ENCODE data around the gene MS4A4E. TPM values are rescaled to one million over a fixed set of nuclear protein-coding genes. Genes with fewer than 3 reads are reported as not detected.

Gene MS4A4E
- polyA plus RNA-seq, 1 donor (not counting 4 experiments of a cell fraction or from before 2014, with no cell fraction given), result not detected

DNA sequence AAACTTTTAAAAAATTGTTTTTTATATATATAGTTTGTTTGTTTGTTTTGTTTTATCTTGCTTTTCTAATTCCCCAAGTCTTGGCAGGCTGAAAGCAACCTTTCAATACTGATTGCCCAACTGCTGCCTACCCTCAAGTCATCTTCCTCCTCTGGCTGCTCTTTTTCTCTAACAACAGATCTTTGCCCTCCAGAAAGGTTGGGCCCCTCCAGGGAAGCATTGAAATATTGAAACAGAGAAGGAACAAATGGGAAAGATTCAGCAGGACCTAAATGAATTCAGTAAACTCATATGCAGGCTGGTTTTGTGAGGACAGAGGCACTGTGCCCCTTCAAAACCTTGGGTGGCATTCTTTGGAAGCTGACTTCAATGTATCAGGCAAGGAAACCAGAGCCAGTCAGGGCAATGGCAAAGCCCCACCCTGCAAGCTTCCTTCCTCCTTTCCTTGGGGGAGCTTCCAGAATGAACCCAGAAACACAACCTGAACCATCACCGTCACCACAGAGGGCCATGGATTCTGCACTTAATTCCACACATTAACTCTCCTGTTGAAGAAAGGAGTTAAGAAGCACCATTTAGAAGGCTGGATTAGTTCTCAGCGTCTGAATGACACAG lies 59.2 kb downstream of the MS4A4E start:
- H3K4me1 ChIP-seq (ENCODE audit: control insufficient read depth, extremely low read depth, insufficient read depth, low read length), result no peaks in the 10 kb centered on the region
- no peaks in the 10 kb centered on the region for H4K20me1 ChIP-seq (ENCODE audit: control insufficient read depth, extremely low read depth, insufficient read depth, low read length)
- H3K36me3 ChIP-seq (ENCODE audit: control insufficient read depth in 2 of 2, extremely low read depth in 1 of 2, insufficient read depth in 2 of 2, low read length in 2 of 2), result no peaks in the 10 kb centered on the region
- H3K4me2 ChIP-seq (ENCODE audit: control insufficient read depth, extremely low read depth, insufficient read depth, low read depth, low read length), result no peak overlapping the region
- H3K27me3 ChIP-seq (ENCODE audit: control insufficient read depth, extremely low read depth, insufficient read depth, low read length), result no peaks in the 10 kb centered on the region
- dilution Hi-C loops (cut with MboI; ENCODE audit: extremely low pct_ligation_motif_present, low sequenced_read_pairs), result no loop called here
- DNase-seq (ENCODE audit: low read depth, low spot score), result no peak
- H3K4me3 ChIP-seq (ENCODE audit: control insufficient read depth in 2 of 3, extremely low read depth in 1 of 3, insufficient read depth in 2 of 3, low read depth in 1 of 3, low read length in 3 of 3), result no peak overlapping the region
- no peak for FAIRE-seq
- no peaks in the 10 kb centered on the region for H3K9me1 ChIP-seq (ENCODE audit: control insufficient read depth, extremely low read depth, insufficient read depth, low read length)
- H3K79me2 ChIP-seq (ENCODE audit: control insufficient read depth, insufficient read depth, low read length), result no peaks in the 10 kb centered on the region
- H3K9ac ChIP-seq (ENCODE audit: control insufficient read depth, extremely low read depth, insufficient read depth, low read length), result no peak overlapping the region
- H3K27ac ChIP-seq (ENCODE audit: control insufficient read depth, insufficient read depth, low read length), result no peak overlapping the region
- no peak overlapping the region for H2AFZ ChIP-seq (ENCODE audit: control insufficient read depth, low read length)
- H3K9me3 ChIP-seq (ENCODE audit: control insufficient read depth, low read depth, low read length), result no peaks in the 10 kb centered on the region
- TF ChIP-seq, protein P1, sequence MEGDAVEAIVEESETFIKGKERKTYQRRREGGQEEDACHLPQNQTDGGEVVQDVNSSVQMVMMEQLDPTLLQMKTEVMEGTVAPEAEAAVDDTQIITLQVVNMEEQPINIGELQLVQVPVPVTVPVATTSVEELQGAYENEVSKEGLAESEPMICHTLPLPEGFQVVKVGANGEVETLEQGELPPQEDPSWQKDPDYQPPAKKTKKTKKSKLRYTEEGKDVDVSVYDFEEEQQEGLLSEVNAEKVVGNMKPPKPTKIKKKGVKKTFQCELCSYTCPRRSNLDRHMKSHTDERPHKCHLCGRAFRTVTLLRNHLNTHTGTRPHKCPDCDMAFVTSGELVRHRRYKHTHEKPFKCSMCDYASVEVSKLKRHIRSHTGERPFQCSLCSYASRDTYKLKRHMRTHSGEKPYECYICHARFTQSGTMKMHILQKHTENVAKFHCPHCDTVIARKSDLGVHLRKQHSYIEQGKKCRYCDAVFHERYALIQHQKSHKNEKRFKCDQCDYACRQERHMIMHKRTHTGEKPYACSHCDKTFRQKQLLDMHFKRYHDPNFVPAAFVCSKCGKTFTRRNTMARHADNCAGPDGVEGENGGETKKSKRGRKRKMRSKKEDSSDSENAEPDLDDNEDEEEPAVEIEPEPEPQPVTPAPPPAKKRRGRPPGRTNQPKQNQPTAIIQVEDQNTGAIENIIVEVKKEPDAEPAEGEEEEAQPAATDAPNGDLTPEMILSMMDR (optimal IDR thresholded peaks at IDR 0.05 in 1 of 3, IDR thresholded peaks at IDR 0.05 in 1 of 3, conservative IDR thresholded peaks at IDR 0.05 in 1 of 3; ENCODE audit: extremely low read depth in 1 of 3, insufficient read depth in 2 of 3, low read length in 3 of 3), result no peak
- no peak for TF ChIP-seq EZH2 (IDR thresholded peaks at IDR 0.05; ENCODE audit: low read length)

DNA sequence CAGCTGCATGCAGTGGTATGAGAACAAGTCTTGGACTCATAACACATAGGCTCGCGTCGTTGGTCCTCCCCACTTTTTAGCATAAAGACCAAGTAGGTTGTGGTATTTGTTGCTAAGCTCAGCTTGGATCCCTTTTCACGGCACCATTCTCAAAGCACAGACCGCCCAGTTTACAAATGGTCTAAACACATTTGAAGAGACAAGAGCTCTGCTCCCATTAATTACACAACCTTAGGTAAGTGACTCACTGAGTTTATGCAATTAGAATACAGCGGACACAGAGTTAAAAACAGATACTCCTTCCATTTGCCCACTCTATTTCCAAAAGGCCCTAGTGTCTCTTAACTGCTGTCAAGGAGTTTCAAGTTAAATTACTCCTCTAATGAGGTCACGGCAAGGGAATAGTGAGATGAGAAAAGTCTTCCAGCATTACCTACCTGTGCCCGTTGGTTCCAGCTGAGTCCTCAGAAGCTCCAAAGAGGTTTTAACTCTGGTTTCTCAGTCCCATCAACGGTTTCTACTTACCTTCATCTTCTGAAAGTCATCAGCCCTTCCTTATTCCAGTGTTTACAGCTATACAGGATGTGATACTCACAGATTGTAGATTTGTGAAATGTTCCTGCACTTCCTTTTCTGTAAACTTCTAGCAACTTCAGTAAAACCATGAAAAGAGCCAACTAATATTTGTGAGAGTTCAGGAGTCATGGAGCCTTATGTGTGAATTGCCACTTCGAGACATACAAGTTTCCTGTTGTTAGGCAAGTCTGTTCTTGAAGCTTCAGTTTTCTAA lies 60.2 kb downstream of the MS4A4E start, which contains the start of gene MS4A6A:
Gene MS4A6A, minus strand, starts transcription at position 543 of the 790 bp plus-strand sequence. CDS start 1,356 bp downstream, outside the sequence.
- no peak within 1 kb of the TSS for H3K27ac ChIP-seq (ENCODE audit: control insufficient read depth, insufficient read depth, low read length)
- FAIRE-seq (no peak), DNase-seq (ENCODE audit: low read depth, low spot score) (no peak)
- H3K79me2 ChIP-seq (ENCODE audit: control insufficient read depth, insufficient read depth, low read length), result no peaks in the 10 kb centered on the region
- no peaks in the 10 kb centered on the region for H4K20me1 ChIP-seq (ENCODE audit: control insufficient read depth, extremely low read depth, insufficient read depth, low read length)
- H3K4me1 ChIP-seq (ENCODE audit: control insufficient read depth, extremely low read depth, insufficient read depth, low read length), result no peaks in the 10 kb centered on the region
- H3K9me3 ChIP-seq (ENCODE audit: control insufficient read depth, low read depth, low read length), result no peaks in the 10 kb centered on the region
- no peak within 1 kb of the TSS for H3K4me2 ChIP-seq (ENCODE audit: control insufficient read depth, extremely low read depth, insufficient read depth, low read depth, low read length)
- no peaks in the 10 kb centered on the region for H3K9me1 ChIP-seq (ENCODE audit: control insufficient read depth, extremely low read depth, insufficient read depth, low read length)
- dilution Hi-C loops (cut with MboI; ENCODE audit: extremely low pct_ligation_motif_present, low sequenced_read_pairs), result no loop called here
- no peaks in the 10 kb centered on the region for H3K27me3 ChIP-seq (ENCODE audit: control insufficient read depth, extremely low read depth, insufficient read depth, low read length)
- H3K9ac ChIP-seq (ENCODE audit: control insufficient read depth, extremely low read depth, insufficient read depth, low read length), result no peak within 1 kb of the TSS
- H3K4me3 ChIP-seq (ENCODE audit: control insufficient read depth in 2 of 3, extremely low read depth in 1 of 3, insufficient read depth in 2 of 3, low read depth in 1 of 3, low read length in 3 of 3), result no peak within 1 kb of the TSS
- H3K36me3 ChIP-seq (ENCODE audit: control insufficient read depth in 2 of 2, extremely low read depth in 1 of 2, insufficient read depth in 2 of 2, low read length in 2 of 2), result no peaks in the 10 kb centered on the region
- no peak for TF ChIP-seq EZH2 (IDR thresholded peaks at IDR 0.05; ENCODE audit: low read length)
- TF ChIP-seq, protein P1 (optimal IDR thresholded peaks at IDR 0.05 in 1 of 3, IDR thresholded peaks at IDR 0.05 in 1 of 3, conservative IDR thresholded peaks at IDR 0.05 in 1 of 3; ENCODE audit: extremely low read depth in 1 of 3, insufficient read depth in 2 of 3, low read length in 3 of 3), result no peak
- H2AFZ ChIP-seq (ENCODE audit: control insufficient read depth, low read length), result no peak within 1 kb of the TSS
